CD14-positive monocyte (primary cell): ENCODE measurements around the gene GRIK2. TPM values are rescaled to one million over a fixed set of nuclear protein-coding genes. Genes with fewer than 3 reads are reported as not detected.

Source experiments
- DNase-seq, 3 donors: peaks; one replicate each; pipeline ENCODE4 v3.0.0-alpha.2; 2011 to 2022
- H2AFZ ChIP-seq: 2 replicates; pipeline ENCODE4 v1.6.0; 2012; ENCODE audit warnings: mild to moderate bottlenecking, low read depth, low read length, inconsistent platforms; ENCODE audit not compliant: insufficient read depth, poor library complexity, severe bottlenecking
- H3K27ac ChIP-seq, 2 donors: 1 replicate in 1 of 2; 2 replicates in 1 of 2; pipeline ENCODE4 v1.5.1; 2012 to 2013; ENCODE audit warnings: low read length in 2 of 2, control low read depth in 1 of 2, inconsistent platforms in 1 of 2, low read depth in 1 of 2, mild to moderate bottlenecking in 1 of 2
- H3K27me3 ChIP-seq, 2 donors: one replicate each; pipeline versions ENCODE4 v1.6.0 to v1.6.1; 2011 to 2013; ENCODE audit warnings: low read length in 2 of 2; ENCODE audit not compliant: control insufficient read depth in 2 of 2, insufficient read depth in 2 of 2
- H3K36me3 ChIP-seq, 2 donors: replicated peaks in 1 of 2; 1 replicate in 1 of 2; 2 replicates in 1 of 2; pipeline versions ENCODE4 v1.5.1 to v1.6.1; 2012 to 2013; ENCODE audit warnings: low read length in 2 of 2, control low read depth in 1 of 2, inconsistent platforms in 1 of 2, mild to moderate bottlenecking in 1 of 2; ENCODE audit not compliant: insufficient read depth in 2 of 2, control insufficient read depth in 1 of 2
- H3K4me1 ChIP-seq, 2 donors: 1 replicate in 1 of 2; 2 replicates in 1 of 2; pipeline versions ENCODE4 v1.5.1 to v1.6.1; 2012 to 2013; ENCODE audit warnings: low read length in 2 of 2, control low read depth in 1 of 2, inconsistent platforms in 1 of 2, mild to moderate bottlenecking in 1 of 2, moderate library complexity in 1 of 2; ENCODE audit not compliant: insufficient read depth in 2 of 2, control insufficient read depth in 1 of 2
- H3K4me2 ChIP-seq: replicated peaks from 2 replicates; pipeline ENCODE3; 2012; ENCODE audit warnings: low read length, moderate library complexity, mild to moderate bottlenecking; ENCODE audit not compliant: poor library complexity, severe bottlenecking; ENCODE audit errors: extremely low read depth
- H3K4me3 ChIP-seq, 3 experiments: fragments of 200-600 bp in 1 of 3; sonication (generic) in 1 of 3; replicated peaks in 1 of 3; 1 replicate in 2 of 3; 2 replicates in 1 of 3; pipeline ENCODE4 v1.5.1; 2011 to 2013; ENCODE audit warnings: low read length in 3 of 3, mild to moderate bottlenecking in 3 of 3, control low read depth in 2 of 3, low read depth in 2 of 3, inconsistent platforms in 1 of 3, moderate library complexity in 1 of 3
- H3K79me2 ChIP-seq: 2 replicates; pipeline ENCODE4 v1.6.0; 2012; ENCODE audit warnings: mild to moderate bottlenecking, control low read depth, inconsistent platforms, low read length, moderate library complexity; ENCODE audit not compliant: insufficient read depth
- H3K9ac ChIP-seq: 2 replicates; pipeline ENCODE4 v1.6.0; 2017; ENCODE audit warnings: low read length, mild to moderate bottlenecking; ENCODE audit not compliant: insufficient read depth, poor library complexity, severe bottlenecking
- H3K9me3 ChIP-seq, 2 donors: replicated peaks in 1 of 2; 1 replicate in 1 of 2; 2 replicates in 1 of 2; pipeline versions ENCODE4 v1.5.1 to v1.6.1; 2012 to 2013; ENCODE audit warnings: low read length in 2 of 2, control low read depth in 1 of 2; ENCODE audit not compliant: control insufficient read depth in 1 of 2, insufficient read depth in 1 of 2
- H4K20me1 ChIP-seq: 2 replicates; pipeline ENCODE4 v1.6.0; 2012; ENCODE audit warnings: mild to moderate bottlenecking, low read length, control low read depth, moderate library complexity; ENCODE audit not compliant: insufficient read depth
- H3K27ac Mint-ChIP-seq, 7 donors: one replicate each; pipeline ENCODE4 v1.8.0; 2020; ENCODE audit warnings: mild to moderate bottlenecking in 7 of 7, mixed read lengths in 7 of 7, moderate library complexity in 6 of 7, inconsistent platforms in 2 of 7
- H3K27me3 Mint-ChIP-seq, 3 donors: one replicate each; pipeline ENCODE4 v1.8.0; 2021 to 2022; ENCODE audit warnings: low read depth in 3 of 3, mild to moderate bottlenecking in 3 of 3, mixed read lengths in 3 of 3, moderate library complexity in 3 of 3, inconsistent platforms in 1 of 3
- H3K36me3 Mint-ChIP-seq, 2 donors: one replicate each; pipeline ENCODE4 v1.8.0; 2020; ENCODE audit warnings: mixed read lengths in 2 of 2, inconsistent platforms in 1 of 2, mild to moderate bottlenecking in 1 of 2
- H3K4me1 Mint-ChIP-seq: one replicate; pipeline ENCODE4 v1.8.0; 2020; ENCODE audit warnings: mild to moderate bottlenecking, mixed read lengths
- H3K4me3 Mint-ChIP-seq, 2 donors: one replicate each; pipeline ENCODE4 v1.8.0; 2020; ENCODE audit warnings: mild to moderate bottlenecking in 2 of 2, mixed read lengths in 2 of 2, moderate library complexity in 1 of 2
- H3K9me3 Mint-ChIP-seq, 7 donors: one replicate each; pipeline ENCODE4 v1.8.0; 2020 to 2022; ENCODE audit warnings: mixed read lengths in 7 of 7, mild to moderate bottlenecking in 6 of 7, moderate library complexity in 6 of 7, inconsistent platforms in 2 of 7
- WGBS: methylation state at CpG from one replicate; pipeline ENCODE4 v1.1.5; 2013; ENCODE audit warnings: missing lambda C conversion rate; ENCODE audit not compliant: insufficient coverage; 5-methylcytosine and 5-hydroxymethylcytosine counted together
- intact Hi-C, 2 donors: fragments of 100-400 bp; cut with micrococcal nuclease; formaldehyde crosslinking; loops; one replicate each; pipeline versions ENCODE4 v1.15.0 to v1.15.1; 2023
- polyA plus RNA-seq, 3 donors: library from polyadenylated mRNA; depleted of rRNA in 1 of 3; unstranded in 2 of 3; stranded (reverse) in 1 of 3; fragments of 300-500 nt in 2 of 3; fragments of >200 nt in 1 of 3; fragmentation: Illumina TruSeq in 2 of 3; gene quantifications; 1 replicate in 2 of 3; 2 replicates in 1 of 3; pipeline ENCODE4 v1.2.3, GENCODE V29; 2012 to 2021
- TF ChIP-seq, protein P1 (sequence below): fragments of 200-600 bp; IDR thresholded peaks from one replicate; pipeline ENCODE4 v1.8.0; 2022; ENCODE audit warnings: antibody characterized with exemption, mild to moderate bottlenecking

Gene GRIK2
- polyA plus RNA-seq, 3 donors, result not detected

DNA sequence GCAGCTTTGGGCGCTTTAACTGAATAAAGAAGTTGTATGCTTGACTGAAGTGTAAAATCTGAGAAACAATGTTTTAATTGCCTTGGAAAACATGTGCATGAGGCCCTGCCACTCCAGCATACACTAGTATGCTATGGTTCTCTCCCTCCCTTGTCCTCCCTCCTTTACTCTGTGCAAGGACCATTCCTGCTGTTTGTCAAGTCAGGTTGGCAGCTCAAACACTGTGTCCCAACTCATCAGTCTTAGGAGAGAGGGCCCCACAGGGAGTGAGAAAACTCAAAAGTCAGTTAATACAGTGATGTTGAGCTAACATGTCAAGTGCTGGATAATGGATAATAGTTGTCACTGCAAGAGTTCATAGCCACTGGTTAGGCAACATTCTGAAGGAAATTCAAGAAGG is 543.6 kb downstream of the GRIK2 start:
- Histone ChIP-seq H3K9ac (no peak overlapping the region), H3K4me2 (no peak overlapping the region), H3K9me3 (no peaks in the 10 kb centered on the region), H2AFZ (no peak overlapping the region), H3K27ac (no peak overlapping the region), H4K20me1 (no peaks in the 10 kb centered on the region), H3K79me2 (no peaks in the 10 kb centered on the region), H3K4me1 (no peaks in the 10 kb centered on the region), H3K4me3 (no peak overlapping the region), H3K27me3 (no peaks in the 10 kb centered on the region), H3K36me3 (no peaks in the 10 kb centered on the region)
- Mint-ChIP-seq H3K4me3 (no peak overlapping the region), H3K4me1 (no peaks in the 10 kb centered on the region), H3K27me3 (no peaks in the 10 kb centered on the region), H3K27ac (no peak overlapping the region), H3K9me3 (peaks cover 0 to 2% (median 0%) of the 10 kb centered on the region in 7 donors), H3K36me3 (no peaks in the 10 kb centered on the region)
- DNase-seq, result no peak
- no CpG with 5 or more reads among the region's 1 CpG for WGBS
- intact Hi-C loops, result no loop called here
- TF ChIP-seq, protein P1, sequence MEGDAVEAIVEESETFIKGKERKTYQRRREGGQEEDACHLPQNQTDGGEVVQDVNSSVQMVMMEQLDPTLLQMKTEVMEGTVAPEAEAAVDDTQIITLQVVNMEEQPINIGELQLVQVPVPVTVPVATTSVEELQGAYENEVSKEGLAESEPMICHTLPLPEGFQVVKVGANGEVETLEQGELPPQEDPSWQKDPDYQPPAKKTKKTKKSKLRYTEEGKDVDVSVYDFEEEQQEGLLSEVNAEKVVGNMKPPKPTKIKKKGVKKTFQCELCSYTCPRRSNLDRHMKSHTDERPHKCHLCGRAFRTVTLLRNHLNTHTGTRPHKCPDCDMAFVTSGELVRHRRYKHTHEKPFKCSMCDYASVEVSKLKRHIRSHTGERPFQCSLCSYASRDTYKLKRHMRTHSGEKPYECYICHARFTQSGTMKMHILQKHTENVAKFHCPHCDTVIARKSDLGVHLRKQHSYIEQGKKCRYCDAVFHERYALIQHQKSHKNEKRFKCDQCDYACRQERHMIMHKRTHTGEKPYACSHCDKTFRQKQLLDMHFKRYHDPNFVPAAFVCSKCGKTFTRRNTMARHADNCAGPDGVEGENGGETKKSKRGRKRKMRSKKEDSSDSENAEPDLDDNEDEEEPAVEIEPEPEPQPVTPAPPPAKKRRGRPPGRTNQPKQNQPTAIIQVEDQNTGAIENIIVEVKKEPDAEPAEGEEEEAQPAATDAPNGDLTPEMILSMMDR, result no peak

DNA sequence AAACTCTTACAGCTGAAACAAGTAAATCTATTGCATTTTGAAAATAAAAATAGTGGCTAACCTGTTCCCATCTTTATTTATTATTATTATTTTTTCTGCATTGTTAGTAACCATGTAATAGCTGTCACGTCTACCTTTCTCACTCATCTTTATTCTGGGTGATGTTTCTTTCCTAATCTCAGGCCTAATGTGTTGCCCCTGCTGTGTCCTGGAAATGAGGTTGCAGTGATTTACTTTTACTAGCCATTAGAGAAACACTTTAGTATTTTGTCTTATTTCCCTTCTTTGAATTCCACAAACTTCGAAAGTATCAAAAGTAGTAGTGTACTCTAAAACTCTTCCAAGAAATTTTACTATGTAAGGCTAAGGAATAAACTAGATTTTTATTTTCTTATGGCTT is 546.9 kb downstream of the GRIK2 start:
- H3K27me3 ChIP-seq, result no peaks in the 10 kb centered on the region
- TF ChIP-seq, protein P1, result no peak
- Mint-ChIP-seq H3K4me1 (no peaks in the 10 kb centered on the region), H3K36me3 (no peaks in the 10 kb centered on the region), H3K4me3 (no peak overlapping the region), H3K27ac (no peak overlapping the region), H3K9me3 (peaks cover 0 to 8% (median 3%) of the 10 kb centered on the region in 7 donors), H3K27me3 (no peaks in the 10 kb centered on the region)
- DNase-seq, result no peak
- intact Hi-C loops, result no loop called here
- no peaks in the 10 kb centered on the region for H3K79me2 ChIP-seq
- H3K4me3 ChIP-seq, result no peak overlapping the region
- no peak overlapping the region for H3K4me2 ChIP-seq
- no peaks in the 10 kb centered on the region for H3K36me3 ChIP-seq
- H3K27ac ChIP-seq, result no peak overlapping the region
- H3K4me1 ChIP-seq, result no peaks in the 10 kb centered on the region
- no peak overlapping the region for H2AFZ ChIP-seq
- H3K9me3 ChIP-seq, result peaks cover 7 to 8% of the 10 kb centered on the region in 2 donors
- no peaks in the 10 kb centered on the region for H4K20me1 ChIP-seq
- no CpG with 5 or more reads among the region's 2 CpGs for WGBS
- H3K9ac ChIP-seq, result no peak overlapping the region
